HepG2 (cell line): Measurements from ENCODE around the gene GGA1. TPM values are rescaled to one million over a fixed set of nuclear protein-coding genes. Genes with fewer than 3 reads are reported as not detected.

Experiments
- ATAC-seq: fragments of 200-7000 bp; cut with Tn5 transposase; 3 replicates; pipeline ENCODE4 v1.9.1; 2020; ENCODE audit warnings: mild to moderate bottlenecking, moderate library complexity
- BruUV-seq: library from RNA; stranded (reverse); fragments of 400-500 nt; replicated peaks from 2 replicates; lab custom pipeline; 2021; lab: Mats Ljungman, UMichigan
- CTCF ChIA-PET: fragments of 300-600 bp; formaldehyde crosslinking; extraction: SDS; loops from one replicate; lab custom pipeline; 2021; ENCODE audit warnings: low total read pairs, inconsistent platforms, low intra/inter-chr PET ratio; lab: Yijun Ruan, JAX
- POLR2A ChIA-PET: fragments of 350-600 bp; sonication (Branson Sonifier 250); formaldehyde crosslinking; loops from one replicate; lab custom pipeline; 2020; ENCODE audit warnings: antibody characterized with exemption, inconsistent platforms; lab: Yijun Ruan, JAX
- DNase-seq: peaks from one replicate; pipeline ENCODE4 v3.0.0-alpha.2; 2015; ENCODE audit warnings: low spot score
- FAIRE-seq: peaks from 3 replicates; lab custom pipeline; 2011; peaks lifted over from hg19 to GRCh38; lab: Jason Lieb, UNC
- H2AFZ ChIP-seq: one replicate; pipeline ENCODE4 v1.6.1; 2011; ENCODE audit warnings: low read length, inconsistent platforms
- H3K27ac ChIP-seq: fragments of 300-600 bp; 3 replicates; pipeline ENCODE4 v1.8.0; 2011; ENCODE audit warnings: mixed run types, mild to moderate bottlenecking, mixed read lengths, low read length, inconsistent platforms; ENCODE audit not compliant: insufficient read depth; ENCODE audit errors: extremely low read length
- H3K27me3 ChIP-seq, 2 experiments: fragments of 200-600 bp in 1 of 2; 2 replicates in 1 of 2; 3 replicates in 1 of 2; pipeline versions ENCODE4 v1.6.0 to v1.8.0; 2011; ENCODE audit warnings: low read length in 2 of 2, mild to moderate bottlenecking in 2 of 2, moderate library complexity in 2 of 2, inconsistent platforms in 1 of 2; ENCODE audit not compliant: insufficient read depth in 2 of 2, control insufficient read depth in 1 of 2
- H3K36me3 ChIP-seq, 2 experiments: fragments of 200-600 bp in 1 of 2; replicated peaks in 1 of 2; 2 replicates in 1 of 2; 3 replicates in 1 of 2; pipeline versions ENCODE4 v1.5.1 to v1.8.0; 2011; ENCODE audit warnings: low read length in 2 of 2, inconsistent platforms in 1 of 2; ENCODE audit not compliant: insufficient read depth in 2 of 2, control insufficient read depth in 1 of 2
- H3K4me1 ChIP-seq: 2 replicates; pipeline ENCODE4 v1.5.1; 2012; ENCODE audit warnings: low read length, inconsistent platforms; ENCODE audit not compliant: insufficient read depth
- H3K4me2 ChIP-seq: 2 replicates; pipeline ENCODE4 v1.6.0; 2011; ENCODE audit warnings: low read depth, low read length, inconsistent platforms
- H3K4me3 ChIP-seq, 3 experiments: fragments of 200-600 bp in 1 of 3; sonication (generic), shearing (Covaris generic) in 1 of 3; replicated peaks in 1 of 3; 2 replicates each; pipeline ENCODE4 v1.5.1; 2011 to 2016; ENCODE audit warnings: low read length in 3 of 3, inconsistent platforms in 2 of 3, low read depth in 2 of 3, mild to moderate bottlenecking in 2 of 3, control low read depth in 1 of 3, mixed read lengths in 1 of 3; ENCODE audit not compliant: insufficient read depth in 1 of 3
- H3K79me2 ChIP-seq: one replicate; pipeline ENCODE4 v1.6.1; 2011; ENCODE audit warnings: low read length, inconsistent platforms; ENCODE audit not compliant: insufficient read depth
- H3K9ac ChIP-seq: 2 replicates; pipeline ENCODE4 v1.6.0; 2011; ENCODE audit warnings: mild to moderate bottlenecking, low read depth, low read length, inconsistent platforms; ENCODE audit not compliant: insufficient read depth
- H3K9me3 ChIP-seq: 2 replicates; pipeline ENCODE4 v1.5.1; 2012; ENCODE audit warnings: mild to moderate bottlenecking, low read length
- H4K20me1 ChIP-seq: 2 replicates; pipeline ENCODE4 v1.6.0; 2011; ENCODE audit warnings: inconsistent platforms, mild to moderate bottlenecking, low read length, moderate library complexity; ENCODE audit not compliant: insufficient read depth
- CCDC6 ChIP-seq: sonication (generic); formaldehyde crosslinking; IDR thresholded peaks from 2 replicates; pipeline ENCODE4 v1.8.1; 2022; ENCODE audit warnings: mild to moderate bottlenecking, missing genetic modification reagents, moderate library complexity
- GATAD2A ChIP-seq: IDR thresholded peaks from 2 replicates; pipeline ENCODE4 v1.6.1; 2016
- GLI4 ChIP-seq: sonication (generic); formaldehyde crosslinking; IDR thresholded peaks from 2 replicates; pipeline ENCODE4 v1.5.1; 2020; ENCODE audit warnings: missing genetic modification reagents, mild to moderate bottlenecking, moderate library complexity, borderline replicate concordance
- POGZ ChIP-seq: sonication (generic); formaldehyde crosslinking; IDR thresholded peaks from 2 replicates; pipeline ENCODE4 v1.4.0; 2020; ENCODE audit warnings: mild to moderate bottlenecking, missing genetic modification reagents
- U2AF1 ChIP-seq: fragments of 200-400 bp; formaldehyde crosslinking; optimal IDR thresholded peaks from 2 replicates; pipeline ENCODE3; 2017; ENCODE audit warnings: mild to moderate bottlenecking, low read depth, low read length
- YEATS2 ChIP-seq: sonication (generic); formaldehyde crosslinking; IDR thresholded peaks from 2 replicates; pipeline ENCODE4 v1.4.0; 2020; ENCODE audit warnings: missing genetic modification reagents, borderline replicate concordance
- ZFYVE20 ChIP-seq: sonication (generic); formaldehyde crosslinking; IDR thresholded peaks from 2 replicates; pipeline ENCODE4 v1.8.0; 2023; ENCODE audit warnings: low read depth, mild to moderate bottlenecking, moderate library complexity, missing genetic modification reagents, borderline replicate concordance
- ZNF510 ChIP-seq: sonication (generic); formaldehyde crosslinking; IDR thresholded peaks from 2 replicates; pipeline ENCODE4 v1.4.0; 2020; ENCODE audit warnings: low read depth, mild to moderate bottlenecking, missing genetic modification reagents
- ZNF878 ChIP-seq: sonication (generic); formaldehyde crosslinking; IDR thresholded peaks from 2 replicates; pipeline ENCODE4 v1.8.1; 2023; ENCODE audit warnings: mild to moderate bottlenecking, missing genetic modification reagents, moderate library complexity
- WGBS: methylation state at CpG from one replicate; pipeline ENCODE4 v1.1.6; 2017; ENCODE audit warnings: low lambda C conversion rate; 5-methylcytosine and 5-hydroxymethylcytosine counted together
- in situ Hi-C: cut with HindIII; loops from 2 replicates; pipeline ENCODE4 v1.10.0; 2017; ENCODE audit warnings: low pct_unique_long_range_greater_than_20kb; ENCODE audit not compliant: extremely low pct_ligation_motif_present
- intact Hi-C: fragments of 100-400 bp; cut with micrococcal nuclease; formaldehyde crosslinking; loops from one replicate; pipeline ENCODE4 v1.10.0; 2022; ENCODE audit not compliant: unreplicated experiment
- polyA plus RNA-seq, 8 experiments: library from polyadenylated mRNA; depleted of rRNA in 3 of 8; stranded (reverse) in 7 of 8; unstranded in 1 of 8; fragments of >200 nt; fragmentation: Illumina TruSeq in 4 of 8; extraction: Trizol in 4 of 8; gene quantifications; 2 replicates each; pipeline versions ENCODE4 v1.2.1 to v1.2.3, GENCODE V29; 2011 to 2016; ENCODE audit warnings: low read depth in 4 of 8, missing spikeins in 1 of 8, mixed read lengths in 1 of 8; ENCODE audit not compliant: insufficient read depth in 1 of 8
- total RNA-seq, 5 experiments: library from RNA; depleted of rRNA; stranded (reverse); fragments of >200 nt; fragmentation: Illumina TruSeq; extraction: Trizol; gene quantifications; 2 replicates each; pipeline ENCODE4 v1.2.3, GENCODE V29; 2016; ENCODE audit warnings: low read depth in 1 of 5
- TF ChIP-seq, protein P1 (sequence below): sonication (generic); formaldehyde crosslinking; IDR thresholded peaks from 2 replicates; pipeline ENCODE4 v1.4.0; 2020; ENCODE audit warnings: missing genetic modification reagents, borderline replicate concordance
- TF ChIP-seq, protein P2 (sequence below): sonication (generic); formaldehyde crosslinking; IDR thresholded peaks from 2 replicates; pipeline ENCODE4 v1.8.1; 2023; ENCODE audit warnings: missing genetic modification reagents, inconsistent platforms, borderline replicate concordance
- TF ChIP-seq, protein P3 (sequence below): sonication (generic); formaldehyde crosslinking; IDR thresholded peaks from 2 replicates; pipeline ENCODE4 v1.8.0; 2022; ENCODE audit warnings: missing genetic modification reagents, mild to moderate bottlenecking, borderline replicate concordance
- TF ChIP-seq, protein P4 (sequence below): sonication (generic); formaldehyde crosslinking; IDR thresholded peaks from 2 replicates; pipeline ENCODE4 v1.5.0; 2020; ENCODE audit warnings: missing genetic modification reagents
- TF ChIP-seq, protein P5 (sequence below): IDR thresholded peaks from 2 replicates; pipeline ENCODE4 v1.6.1; 2016; ENCODE audit warnings: low read depth

Gene GGA1
- total and polyA plus RNA-seq, 2 of the 13 experiments (the other 11 are each of a cell fraction or from before 2014, with no cell fraction given): 29.1 to 87.2 TPM

DNA sequence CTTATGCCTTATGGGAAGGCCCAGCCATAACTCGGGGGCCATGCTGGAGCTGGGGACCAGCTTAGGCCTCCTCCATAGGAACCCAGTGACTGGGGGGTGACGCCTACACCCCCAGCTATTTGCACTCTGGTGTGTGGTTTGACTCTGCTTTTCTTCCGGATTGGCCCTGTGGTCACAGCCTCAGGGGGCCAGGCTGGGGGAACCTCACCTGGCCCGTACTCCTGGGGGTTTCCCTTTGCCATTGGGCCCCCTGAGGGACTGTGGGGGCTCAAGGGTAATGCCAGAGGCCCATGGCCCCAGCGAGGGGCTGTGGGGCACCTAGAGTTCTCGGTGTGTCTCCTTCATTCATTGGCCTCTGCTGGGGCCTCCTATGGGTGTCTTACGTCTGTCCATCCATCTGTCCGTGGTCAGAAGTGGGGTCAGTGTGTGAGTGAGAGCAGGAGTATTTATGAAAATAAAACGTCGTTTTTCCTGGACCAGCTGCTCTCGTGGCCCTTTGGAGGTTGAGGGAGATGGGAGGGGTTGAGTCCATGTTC lies 24.5 kb downstream of the GGA1 start:
- Histone ChIP-seq H3K27me3 (no peaks in the 10 kb centered on the region), H2AFZ (no peak overlapping the region), H3K36me3 (no peaks in the 10 kb centered on the region; a peak in 1 of 5 replicates), H3K79me2 (no peaks in the 10 kb centered on the region), H3K9me3 (no peaks in the 10 kb centered on the region), H3K9ac (peak overlapping the region; percentile 63), H3K4me2 (peak overlapping the region; percentile 94), H3K4me3 (peak overlapping the region in 1 of 3 experiments; percentile 69; a peak in 2 of 6 replicates), H4K20me1 (no peaks in the 10 kb centered on the region), H3K4me1 (peaks cover 78% of the 10 kb centered on the region), H3K27ac (peak overlapping the region; percentile 84)
- 40% methylated on average over 7 of the region's 11 CpGs for WGBS
- TF ChIP-seq ZNF878 (CRISPR knock-in tag) (0 out of 2 replicates have a peak, but pooled peaks have one; percentile 12), POGZ (CRISPR knock-in tag) (peak; percentile 9; the same call in 1 of the 2 replicates), GLI4 (no peak), ZNF510 (CRISPR knock-in tag) (no peak), YEATS2 (CRISPR knock-in tag) (no peak), GATAD2A (0 out of 2 replicates have a peak, but pooled peaks have one; percentile 3), U2AF1 (peak; percentile 15), ZFYVE20 (CRISPR knock-in tag) (no peak), CCDC6 (CRISPR knock-in tag) (no peak)
- TF ChIP-seq, protein P1, sequence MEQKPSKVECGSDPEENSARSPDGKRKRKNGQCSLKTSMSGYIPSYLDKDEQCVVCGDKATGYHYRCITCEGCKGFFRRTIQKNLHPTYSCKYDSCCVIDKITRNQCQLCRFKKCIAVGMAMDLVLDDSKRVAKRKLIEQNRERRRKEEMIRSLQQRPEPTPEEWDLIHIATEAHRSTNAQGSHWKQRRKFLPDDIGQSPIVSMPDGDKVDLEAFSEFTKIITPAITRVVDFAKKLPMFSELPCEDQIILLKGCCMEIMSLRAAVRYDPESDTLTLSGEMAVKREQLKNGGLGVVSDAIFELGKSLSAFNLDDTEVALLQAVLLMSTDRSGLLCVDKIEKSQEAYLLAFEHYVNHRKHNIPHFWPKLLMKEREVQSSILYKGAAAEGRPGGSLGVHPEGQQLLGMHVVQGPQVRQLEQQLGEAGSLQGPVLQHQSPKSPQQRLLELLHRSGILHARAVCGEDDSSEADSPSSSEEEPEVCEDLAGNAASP (CRISPR knock-in tag): peak; percentile 3; the same call in 1 of the 2 replicates
- TF ChIP-seq, protein P2, sequence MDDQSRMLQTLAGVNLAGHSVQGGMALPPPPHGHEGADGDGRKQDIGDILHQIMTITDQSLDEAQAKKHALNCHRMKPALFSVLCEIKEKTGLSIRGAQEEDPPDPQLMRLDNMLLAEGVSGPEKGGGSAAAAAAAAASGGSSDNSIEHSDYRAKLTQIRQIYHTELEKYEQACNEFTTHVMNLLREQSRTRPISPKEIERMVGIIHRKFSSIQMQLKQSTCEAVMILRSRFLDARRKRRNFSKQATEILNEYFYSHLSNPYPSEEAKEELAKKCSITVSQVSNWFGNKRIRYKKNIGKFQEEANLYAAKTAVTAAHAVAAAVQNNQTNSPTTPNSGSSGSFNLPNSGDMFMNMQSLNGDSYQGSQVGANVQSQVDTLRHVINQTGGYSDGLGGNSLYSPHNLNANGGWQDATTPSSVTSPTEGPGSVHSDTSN (CRISPR knock-in tag): no peak
- TF ChIP-seq, protein P3, sequence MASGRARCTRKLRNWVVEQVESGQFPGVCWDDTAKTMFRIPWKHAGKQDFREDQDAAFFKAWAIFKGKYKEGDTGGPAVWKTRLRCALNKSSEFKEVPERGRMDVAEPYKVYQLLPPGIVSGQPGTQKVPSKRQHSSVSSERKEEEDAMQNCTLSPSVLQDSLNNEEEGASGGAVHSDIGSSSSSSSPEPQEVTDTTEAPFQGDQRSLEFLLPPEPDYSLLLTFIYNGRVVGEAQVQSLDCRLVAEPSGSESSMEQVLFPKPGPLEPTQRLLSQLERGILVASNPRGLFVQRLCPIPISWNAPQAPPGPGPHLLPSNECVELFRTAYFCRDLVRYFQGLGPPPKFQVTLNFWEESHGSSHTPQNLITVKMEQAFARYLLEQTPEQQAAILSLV: no peak
- TF ChIP-seq, protein P4, sequence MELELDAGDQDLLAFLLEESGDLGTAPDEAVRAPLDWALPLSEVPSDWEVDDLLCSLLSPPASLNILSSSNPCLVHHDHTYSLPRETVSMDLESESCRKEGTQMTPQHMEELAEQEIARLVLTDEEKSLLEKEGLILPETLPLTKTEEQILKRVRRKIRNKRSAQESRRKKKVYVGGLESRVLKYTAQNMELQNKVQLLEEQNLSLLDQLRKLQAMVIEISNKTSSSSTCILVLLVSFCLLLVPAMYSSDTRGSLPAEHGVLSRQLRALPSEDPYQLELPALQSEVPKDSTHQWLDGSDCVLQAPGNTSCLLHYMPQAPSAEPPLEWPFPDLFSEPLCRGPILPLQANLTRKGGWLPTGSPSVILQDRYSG: 0 out of 2 replicates have a peak, but pooled peaks have one; percentile 51
- TF ChIP-seq, protein P5, sequence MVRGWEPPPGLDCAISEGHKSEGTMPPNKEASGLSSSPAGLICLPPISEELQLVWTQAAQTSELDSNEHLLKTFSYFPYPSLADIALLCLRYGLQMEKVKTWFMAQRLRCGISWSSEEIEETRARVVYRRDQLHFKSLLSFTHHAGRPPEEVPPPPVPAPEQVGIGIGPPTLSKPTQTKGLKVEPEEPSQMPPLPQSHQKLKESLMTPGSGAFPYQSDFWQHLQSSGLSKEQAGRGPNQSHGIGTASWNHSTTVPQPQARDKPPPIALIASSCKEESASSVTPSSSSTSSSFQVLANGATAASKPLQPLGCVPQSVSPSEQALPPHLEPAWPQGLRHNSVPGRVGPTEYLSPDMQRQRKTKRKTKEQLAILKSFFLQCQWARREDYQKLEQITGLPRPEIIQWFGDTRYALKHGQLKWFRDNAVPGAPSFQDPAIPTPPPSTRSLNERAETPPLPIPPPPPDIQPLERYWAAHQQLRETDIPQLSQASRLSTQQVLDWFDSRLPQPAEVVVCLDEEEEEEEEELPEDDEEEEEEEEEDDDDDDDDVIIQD (CRISPR knock-in tag): no peak
- ATAC-seq (no peak), DNase-seq (no peak), FAIRE-seq (no peak)
- POLR2A ChIA-PET: interaction anchor here (0.8 to 15.8 kb wide), 14 partner anchors 7 to 263 kb away, joined by 3 to 242 read pairs (median 6); partner anchors contain the start of genes GCAT, GGA1, NOL12 and PDXP
- CTCF ChIA-PET: interaction anchor here (1.0 to 1.5 kb wide), 2 partner anchors 9 to 23 kb away, joined by 3 to 4 read pairs; no protein-coding TSS in a partner anchor
- no TSS peak for BruUV-seq
- intact Hi-C loops (no loop called here), in situ Hi-C loops (no loop called here)
